Mesendoderm (in vitro differentiated cells): ENCODE measurements around the gene DGKB.
A peak's percentile ranks its signal among the peaks of the same experiment; 100 is the strongest.

Experiments used
- DNase-seq: peaks from one replicate; pipeline ENCODE4 v3.0.0; 2013
- H2AK5ac ChIP-seq: 2 replicates; pipeline ENCODE4 v1.6.1; 2013; ENCODE audit warnings: low read length, inconsistent platforms
- H2BK120ac ChIP-seq: 2 replicates; pipeline ENCODE4 v1.6.1; 2013; ENCODE audit warnings: low read depth, mild to moderate bottlenecking, low read length, moderate library complexity, mixed read lengths
- H2BK15ac ChIP-seq: replicated peaks from 2 replicates; pipeline ENCODE4 v1.6.1; 2013; ENCODE audit warnings: low read depth, mild to moderate bottlenecking, moderate library complexity
- H2BK5ac ChIP-seq: 2 replicates; pipeline ENCODE4 v1.6.1; 2013; ENCODE audit warnings: low read length, inconsistent platforms
- H3K18ac ChIP-seq: 2 replicates; pipeline ENCODE4 v1.6.1; 2013; ENCODE audit warnings: mild to moderate bottlenecking, low read length, mixed read lengths
- H3K23ac ChIP-seq: one replicate; pipeline ENCODE4 v1.6.1; 2013; ENCODE audit warnings: low read length
- H3K27ac ChIP-seq: 2 replicates; pipeline ENCODE4 v1.5.1; 2013; ENCODE audit warnings: low read depth, mild to moderate bottlenecking, inconsistent platforms, low read length, moderate library complexity
- H3K27me3 ChIP-seq: 2 replicates; pipeline ENCODE4 v1.6.1; 2013; ENCODE audit warnings: low read length, control low read depth, mild to moderate bottlenecking, inconsistent platforms; ENCODE audit not compliant: insufficient read depth, poor library complexity
- H3K36me3 ChIP-seq: 2 replicates; pipeline ENCODE4 v1.6.1; 2013; ENCODE audit warnings: low read length, inconsistent platforms; ENCODE audit not compliant: control insufficient read depth, insufficient read depth
- H3K4ac ChIP-seq: one replicate; pipeline ENCODE4 v1.6.1; 2013; ENCODE audit warnings: low read depth, mild to moderate bottlenecking, low read length, moderate library complexity
- H3K4me1 ChIP-seq: 2 replicates; pipeline ENCODE4 v1.6.1; 2013; ENCODE audit warnings: low read depth, low read length, inconsistent platforms; ENCODE audit not compliant: control insufficient read depth
- H3K4me2 ChIP-seq: 2 replicates; pipeline ENCODE4 v1.6.1; 2013; ENCODE audit warnings: low read length
- H3K4me3 ChIP-seq: 2 replicates; pipeline ENCODE4 v1.5.1; 2013; ENCODE audit warnings: mild to moderate bottlenecking, low read length
- H3K56ac ChIP-seq: one replicate; pipeline ENCODE4 v1.6.1; 2013; ENCODE audit warnings: low read length
- H3K79me1 ChIP-seq: 2 replicates; pipeline ENCODE4 v1.6.1; 2013; ENCODE audit warnings: low read length, inconsistent platforms
- H3K79me2 ChIP-seq: 2 replicates; pipeline ENCODE4 v1.6.1; 2013; ENCODE audit warnings: mild to moderate bottlenecking, low read length; ENCODE audit not compliant: control insufficient read depth, insufficient read depth
- H3K9ac ChIP-seq: 2 replicates; pipeline ENCODE4 v1.6.1; 2013; ENCODE audit warnings: low read length, inconsistent platforms
- H4K5ac ChIP-seq: one replicate; pipeline ENCODE4 v1.6.1; 2013; ENCODE audit warnings: low read length
- H4K8ac ChIP-seq: one replicate; pipeline ENCODE4 v1.6.1; 2013; ENCODE audit warnings: low read depth, mild to moderate bottlenecking, control low read depth, low read length, moderate library complexity
- WGBS: extraction: QIAGEN DNeasy Blood & Tissue Kit; methylation state at CpG from one replicate; pipeline ENCODE4 v1.1.7; 2013; ENCODE audit warnings: low lambda C conversion rate, missing lambda C conversion rate; ENCODE audit not compliant: insufficient coverage; ENCODE audit errors: extremely low coverage; 5-methylcytosine and 5-hydroxymethylcytosine counted together

The DGKB gene

DNA sequence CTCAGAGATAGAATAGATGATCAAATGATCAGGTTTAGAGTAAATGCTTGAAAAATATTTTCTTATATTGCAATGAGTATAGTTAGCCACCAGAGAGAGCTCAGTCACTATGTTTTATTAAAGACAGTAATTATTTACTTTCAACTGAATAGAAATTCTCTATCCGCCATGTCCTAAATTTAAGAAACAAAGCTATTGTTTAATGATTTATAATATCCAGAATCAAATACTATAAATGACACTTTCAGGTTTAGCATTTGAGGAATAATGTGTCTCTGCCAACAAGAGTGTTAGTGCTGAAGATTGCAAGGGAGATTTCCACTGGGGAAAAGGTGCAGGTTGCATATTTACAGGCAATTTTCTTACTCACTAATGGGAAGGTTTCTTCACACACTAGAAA is 184.7 kb downstream of the DGKB start:
- no peak overlapping the region for H4K5ac ChIP-seq
- peak; percentile 14 for DNase-seq
- WGBS: no CpG with 5 or more reads among the region's 1 CpG

DNA sequence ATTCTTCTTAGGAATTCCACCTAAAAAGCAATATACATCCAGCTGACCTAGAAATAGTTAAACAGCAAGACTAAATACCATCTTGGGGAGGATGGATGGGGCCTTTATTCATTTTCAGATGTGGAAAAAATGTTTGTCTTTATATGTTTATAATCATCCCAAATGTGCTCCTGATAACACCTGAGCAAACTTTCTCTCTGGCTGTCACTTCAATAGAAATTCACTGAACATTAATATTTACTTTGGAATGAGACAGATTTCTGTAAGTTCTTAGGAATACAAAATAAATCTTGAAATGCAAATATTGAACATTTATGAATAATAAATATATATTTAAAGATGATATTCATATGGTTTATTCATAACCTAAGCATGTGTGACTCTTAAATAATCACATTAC is 185.4 kb downstream of the DGKB start:
- no peak overlapping the region for H2BK15ac ChIP-seq
- no peak overlapping the region for H3K4me3 ChIP-seq
- H3K79me2 ChIP-seq: no peaks in the 10 kb centered on the region
- no peaks in the 10 kb centered on the region for H3K27me3 ChIP-seq
- H3K79me1 ChIP-seq: no peaks in the 10 kb centered on the region
- no peak overlapping the region for H3K27ac ChIP-seq
- no peak overlapping the region for H4K8ac ChIP-seq
- H3K4ac ChIP-seq: no peak overlapping the region
- no peak overlapping the region for H2BK120ac ChIP-seq
- H4K5ac ChIP-seq: no peak overlapping the region
- no peaks in the 10 kb centered on the region for H3K36me3 ChIP-seq
- DNase-seq: no peak
- no peak overlapping the region for H2BK5ac ChIP-seq
- H3K9ac ChIP-seq: no peak overlapping the region
- H3K4me1 ChIP-seq: no peaks in the 10 kb centered on the region
- H3K23ac ChIP-seq: no peak overlapping the region
- no peak overlapping the region for H3K56ac ChIP-seq
- no peak overlapping the region for H3K4me2 ChIP-seq
- no peak overlapping the region for H2AK5ac ChIP-seq
- no peak overlapping the region for H3K18ac ChIP-seq

More for the DNA sequence above, 184.7 kb downstream of the DGKB start:
- H2BK5ac ChIP-seq: no peak overlapping the region
- no peak overlapping the region for H3K4ac ChIP-seq
- H3K4me1 ChIP-seq: no peaks in the 10 kb centered on the region
- no peak overlapping the region for H2BK120ac ChIP-seq
- H3K27ac ChIP-seq: no peak overlapping the region
- no peaks in the 10 kb centered on the region for H3K27me3 ChIP-seq
- no peak overlapping the region for H3K9ac ChIP-seq
- H3K79me1 ChIP-seq: no peaks in the 10 kb centered on the region
- no peak overlapping the region for H3K4me3 ChIP-seq
- H4K8ac ChIP-seq: no peak overlapping the region
- H2AK5ac ChIP-seq: no peak overlapping the region
- H3K23ac ChIP-seq: no peak overlapping the region
- H2BK15ac ChIP-seq: no peak overlapping the region
- H3K36me3 ChIP-seq: no peaks in the 10 kb centered on the region
- H3K79me2 ChIP-seq: no peaks in the 10 kb centered on the region
- H3K56ac ChIP-seq: no peak overlapping the region
- H3K18ac ChIP-seq: no peak overlapping the region
- H3K4me2 ChIP-seq: no peak overlapping the region

DNA sequence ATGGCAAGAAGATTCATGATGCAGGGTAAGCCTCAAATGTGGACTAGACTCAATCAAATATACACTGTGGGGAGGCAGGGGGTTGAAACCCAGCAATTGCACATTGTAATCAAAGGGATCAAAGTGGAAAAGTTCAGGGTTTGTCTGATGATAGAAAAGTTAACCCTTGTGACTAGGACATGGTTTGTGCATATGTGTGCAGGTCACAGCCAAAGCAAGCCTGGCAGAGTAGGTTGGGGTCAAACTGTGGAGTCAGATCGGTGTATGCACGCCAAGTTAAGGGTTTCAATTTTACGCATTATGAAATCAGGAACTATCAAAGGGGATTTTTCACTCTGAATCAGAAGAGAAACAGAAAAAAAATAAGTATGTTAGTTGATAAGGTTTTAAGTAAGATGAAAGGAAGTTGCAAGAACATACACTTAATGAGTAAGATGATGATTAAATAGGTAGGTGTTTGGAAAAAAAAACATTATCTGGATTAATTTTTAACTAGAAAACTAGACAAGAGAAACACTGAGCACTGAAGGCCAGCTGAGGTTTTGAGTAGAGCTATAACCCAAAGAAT is 188.3 kb downstream of the DGKB start:
- Histone ChIP-seq H3K23ac (no peak overlapping the region), H4K8ac (no peak overlapping the region), H3K79me1 (no peaks in the 10 kb centered on the region), H3K27ac (no peak overlapping the region), H3K4me1 (no peaks in the 10 kb centered on the region), H3K4ac (no peak overlapping the region), H3K27me3 (no peaks in the 10 kb centered on the region), H2BK5ac (no peak overlapping the region), H2BK15ac (no peak overlapping the region), H4K5ac (no peak overlapping the region), H3K36me3 (no peaks in the 10 kb centered on the region), H3K18ac (no peak overlapping the region), H3K4me3 (no peak overlapping the region), H3K9ac (no peak overlapping the region), H2AK5ac (no peak overlapping the region), H2BK120ac (no peak overlapping the region), H3K79me2 (no peaks in the 10 kb centered on the region), H3K56ac (no peak overlapping the region), H3K4me2 (no peak overlapping the region)
- no peak for DNase-seq
- WGBS: no CpG with 5 or more reads among the region's 3 CpGs

DNA sequence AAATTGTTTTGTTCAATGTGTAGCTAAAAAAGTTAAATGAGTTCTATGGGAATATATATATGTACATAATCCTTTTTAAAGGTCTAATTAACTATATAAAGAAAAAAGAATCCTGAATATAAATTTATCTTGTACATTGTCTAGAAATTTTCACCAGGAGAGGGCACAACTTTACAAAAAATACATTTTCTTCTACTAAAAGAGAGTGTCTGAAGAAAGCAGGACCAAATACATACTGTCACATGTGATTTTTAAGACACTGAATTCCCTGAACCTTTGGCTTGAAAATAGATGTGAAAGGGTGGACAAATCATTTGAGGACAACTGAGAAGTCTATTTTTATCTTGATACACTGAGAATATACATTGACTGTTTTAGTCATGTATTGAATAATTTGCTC is 204.3 kb downstream of the DGKB start:
- H3K79me1 ChIP-seq: no peaks in the 10 kb centered on the region
- no peak overlapping the region for H3K23ac ChIP-seq
- H4K8ac ChIP-seq: no peak overlapping the region
- H3K27ac ChIP-seq: no peak overlapping the region
- H3K4me1 ChIP-seq: no peaks in the 10 kb centered on the region
- H3K4me2 ChIP-seq: no peak overlapping the region
- no peak overlapping the region for H4K5ac ChIP-seq
- H3K36me3 ChIP-seq: no peaks in the 10 kb centered on the region
- H3K56ac ChIP-seq: no peak overlapping the region
- H3K18ac ChIP-seq: no peak overlapping the region
- H3K27me3 ChIP-seq: no peaks in the 10 kb centered on the region
- H3K9ac ChIP-seq: no peak overlapping the region
- no peak overlapping the region for H2AK5ac ChIP-seq
- no peak overlapping the region for H2BK120ac ChIP-seq
- no peak overlapping the region for H3K4me3 ChIP-seq
- no peak for DNase-seq
- H2BK15ac ChIP-seq: no peak overlapping the region
- no peaks in the 10 kb centered on the region for H3K79me2 ChIP-seq
- no peak overlapping the region for H2BK5ac ChIP-seq
- no peak overlapping the region for H3K4ac ChIP-seq

DNA sequence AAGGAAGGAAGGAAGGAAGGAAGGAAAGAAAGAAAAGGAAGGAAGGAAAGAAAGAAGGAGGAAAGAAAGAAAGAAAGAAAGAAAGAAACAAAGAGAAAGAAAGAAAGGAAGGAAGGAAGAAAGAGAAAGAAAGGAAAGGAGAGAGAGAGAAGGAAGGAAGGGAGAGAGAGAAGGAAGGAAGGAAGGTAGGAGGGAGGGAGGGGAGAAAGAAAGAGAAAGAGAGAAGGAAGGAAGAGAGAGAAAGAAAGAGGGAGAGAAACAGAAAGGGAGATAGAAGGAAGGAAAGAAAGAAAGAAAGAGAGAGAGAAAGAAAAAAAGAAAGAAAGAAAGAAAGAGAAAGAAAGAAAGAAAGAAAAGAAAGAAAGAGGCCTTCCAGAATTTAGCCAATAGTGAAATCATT is 204.9 kb downstream of the DGKB start:
- Histone ChIP-seq H3K23ac (no peak overlapping the region), H3K4me1 (no peaks in the 10 kb centered on the region), H4K8ac (no peak overlapping the region), H4K5ac (no peak overlapping the region), H3K56ac (no peak overlapping the region), H3K79me2 (no peaks in the 10 kb centered on the region), H2AK5ac (no peak overlapping the region), H3K18ac (no peak overlapping the region), H2BK120ac (no peak overlapping the region), H2BK15ac (no peak overlapping the region), H2BK5ac (no peak overlapping the region), H3K27me3 (no peaks in the 10 kb centered on the region), H3K4ac (no peak overlapping the region), H3K79me1 (no peaks in the 10 kb centered on the region), H3K27ac (no peak overlapping the region), H3K4me3 (no peak overlapping the region), H3K4me2 (no peak overlapping the region), H3K9ac (no peak overlapping the region), H3K36me3 (no peaks in the 10 kb centered on the region)
- DNase-seq: no peak

DNA sequence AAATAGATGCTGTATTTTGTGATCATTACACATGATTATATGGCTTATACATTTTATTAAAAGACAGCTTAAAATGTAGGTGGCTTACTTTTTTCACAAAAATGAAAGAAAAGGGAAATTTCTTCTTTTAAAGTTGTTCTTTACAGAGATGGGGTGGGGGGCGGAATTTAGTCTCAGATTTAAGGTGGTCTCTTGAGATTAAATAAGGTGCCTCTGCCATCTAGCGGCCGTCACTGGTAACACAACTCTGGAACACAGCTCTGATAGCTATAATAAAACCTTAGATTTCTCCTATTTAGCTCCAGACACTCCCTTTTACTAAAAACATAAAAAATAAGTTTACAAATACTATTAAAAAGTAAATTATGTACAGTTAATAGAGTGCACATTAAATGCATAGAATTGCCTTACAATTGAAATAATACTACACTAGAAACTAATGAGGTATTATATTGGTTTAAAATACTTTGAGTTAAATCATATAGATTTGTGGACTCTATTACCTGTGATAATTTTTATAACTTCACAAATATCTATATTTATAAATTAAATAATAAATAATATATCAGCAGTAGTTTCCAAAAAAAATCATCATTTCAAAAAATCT is 210.9 kb downstream of the DGKB start:
- no peak overlapping the region for H3K56ac ChIP-seq
- H3K18ac ChIP-seq: no peak overlapping the region
- no peak overlapping the region for H4K5ac ChIP-seq
- no CpG with 5 or more reads among the region's 3 CpGs for WGBS
- H3K4me3 ChIP-seq: no peak overlapping the region
- no peak overlapping the region for H3K23ac ChIP-seq
- no peaks in the 10 kb centered on the region for H3K4me1 ChIP-seq
- H3K27me3 ChIP-seq: no peaks in the 10 kb centered on the region
- no peak overlapping the region for H2BK5ac ChIP-seq
- no peak overlapping the region for H3K4me2 ChIP-seq
- no peak overlapping the region for H4K8ac ChIP-seq
- DNase-seq: peak; percentile 44
- no peaks in the 10 kb centered on the region for H3K36me3 ChIP-seq
- no peak overlapping the region for H2BK15ac ChIP-seq
- no peak overlapping the region for H2BK120ac ChIP-seq
- H3K27ac ChIP-seq: no peak overlapping the region
- no peaks in the 10 kb centered on the region for H3K79me1 ChIP-seq
- no peaks in the 10 kb centered on the region for H3K79me2 ChIP-seq
- no peak overlapping the region for H2AK5ac ChIP-seq
- H3K4ac ChIP-seq: no peak overlapping the region
- no peak overlapping the region for H3K9ac ChIP-seq
